Panc1 (cell line): ENCODE data around the gene KIZ. TPM values are rescaled to one million over a fixed set of nuclear protein-coding genes. Genes with fewer than 3 reads are reported as not detected.

Source experiments
- ATAC-seq: fragments of 200-7000 bp; cut with Tn5 transposase; 2 replicates; pipeline ENCODE4 v1.9.1; 2020; ENCODE audit warnings: mild to moderate bottlenecking, moderate library complexity
- BruUV-seq: library from RNA; stranded (reverse); fragments of 400-500 nt; replicated peaks from 2 replicates; lab custom pipeline; 2021; lab: Mats Ljungman, UMichigan
- CTCF ChIA-PET: fragments of 300-600 bp; sonication (Branson Sonifier 250); formaldehyde crosslinking; loops from one replicate; lab custom pipeline; 2022; ENCODE audit warnings: antibody characterized with exemption; lab: Charles Lee
- POLR2A ChIA-PET: fragments of 300-600 bp; sonication (Branson Sonifier 250); formaldehyde crosslinking; loops from one replicate; lab custom pipeline; 2022; ENCODE audit warnings: antibody characterized with exemption; lab: Charles Lee
- DNase-seq: peaks from one replicate; pipeline ENCODE4 v3.0.0-alpha.2; 2010; ENCODE audit warnings: low read depth, low spot score
- H3K27ac ChIP-seq: 2 replicates; pipeline ENCODE4 v1.5.1; 2011; ENCODE audit warnings: mild to moderate bottlenecking, low read length, inconsistent platforms
- H3K27me3 ChIP-seq: fragments of 200-500 bp; sonication (Bioruptor generic); 2 replicates; pipeline ENCODE4 v1.6.0; 2014; ENCODE audit warnings: low read length, inconsistent platforms; ENCODE audit not compliant: control insufficient read depth, insufficient read depth
- H3K36me3 ChIP-seq: fragments of 200-500 bp; sonication (Bioruptor generic); 2 replicates; pipeline ENCODE4 v1.5.1; 2014; ENCODE audit warnings: inconsistent platforms, mild to moderate bottlenecking, low read length, moderate library complexity; ENCODE audit not compliant: control insufficient read depth, insufficient read depth
- H3K4me1 ChIP-seq: 2 replicates; pipeline ENCODE4 v1.5.1; 2011; ENCODE audit warnings: inconsistent platforms, mild to moderate bottlenecking, low read length, moderate library complexity; ENCODE audit not compliant: control insufficient read depth, insufficient read depth
- H3K4me3 ChIP-seq, 2 experiments: 2 replicates each; pipeline ENCODE4 v1.5.1; 2011 to 2012; ENCODE audit warnings: low read depth in 2 of 2, low read length in 2 of 2, mild to moderate bottlenecking in 2 of 2, inconsistent platforms in 1 of 2, moderate library complexity in 1 of 2
- H3K9me3 ChIP-seq: fragments of 200-500 bp; sonication (Bioruptor generic); 2 replicates; pipeline ENCODE4 v1.5.1; 2014; ENCODE audit warnings: low read depth, mild to moderate bottlenecking, inconsistent platforms, low read length, moderate library complexity; ENCODE audit not compliant: control insufficient read depth, insufficient read depth
- CTCF ChIP-seq: fragments of 450-650 bp; IDR thresholded peaks from 2 replicates; pipeline ENCODE4 v1.5.1; 2017; ENCODE audit warnings: mild to moderate bottlenecking
- POLR2AphosphoS5 ChIP-seq: IDR thresholded peaks from 2 replicates; pipeline ENCODE4 v1.6.1; 2012; ENCODE audit warnings: mild to moderate bottlenecking, low read depth, low read length, moderate library complexity
- SIN3A ChIP-seq: IDR thresholded peaks from 2 replicates; pipeline ENCODE4 v1.6.1; 2012; ENCODE audit warnings: low read depth, mild to moderate bottlenecking, low read length, moderate library complexity, borderline replicate concordance; ENCODE audit not compliant: insufficient read depth
- TCF7L2 ChIP-seq: IDR thresholded peaks from 2 replicates; pipeline ENCODE4 v1.6.1; 2011; ENCODE audit warnings: mild to moderate bottlenecking, low read depth, low read length, inconsistent platforms
- in situ Hi-C: cut with HindIII; loops from 2 replicates; pipeline ENCODE4 v1.10.0; 2016; ENCODE audit warnings: low sequenced_read_pairs, low pct_unique_long_range_greater_than_20kb
- intact Hi-C: fragments of 100-400 bp; cut with micrococcal nuclease; formaldehyde crosslinking; loops from one replicate; pipeline ENCODE4 v1.10.0; 2022; ENCODE audit not compliant: unreplicated experiment
- total RNA-seq: library from RNA; stranded (reverse); gene quantifications from one replicate; pipeline ENCODE4 v1.2.1, GENCODE V29; 2021; ENCODE audit not compliant: unreplicated experiment
- TF ChIP-seq, protein P1 (sequence below), 2 experiments: IDR thresholded peaks; 2 replicates each; pipeline ENCODE4 v1.6.1; 2011 to 2012; ENCODE audit warnings: low read depth in 2 of 2, control low read depth in 1 of 2, low read length in 1 of 2, mild to moderate bottlenecking in 1 of 2, moderate library complexity in 1 of 2; ENCODE audit not compliant: insufficient read depth in 1 of 2

The KIZ gene
- total RNA-seq, 1 experiment from 2014 or later = 6.5 TPM

- Histone ChIP-seq H3K36me3 (no peaks in the 10 kb centered on the region), H3K27ac (no peak overlapping the region), H3K9me3 (no peaks in the 10 kb centered on the region), H3K4me1 (no peaks in the 10 kb centered on the region), H3K27me3 (no peaks in the 10 kb centered on the region), H3K4me3 (no peak overlapping the region)
- TF ChIP-seq, protein P1, sequence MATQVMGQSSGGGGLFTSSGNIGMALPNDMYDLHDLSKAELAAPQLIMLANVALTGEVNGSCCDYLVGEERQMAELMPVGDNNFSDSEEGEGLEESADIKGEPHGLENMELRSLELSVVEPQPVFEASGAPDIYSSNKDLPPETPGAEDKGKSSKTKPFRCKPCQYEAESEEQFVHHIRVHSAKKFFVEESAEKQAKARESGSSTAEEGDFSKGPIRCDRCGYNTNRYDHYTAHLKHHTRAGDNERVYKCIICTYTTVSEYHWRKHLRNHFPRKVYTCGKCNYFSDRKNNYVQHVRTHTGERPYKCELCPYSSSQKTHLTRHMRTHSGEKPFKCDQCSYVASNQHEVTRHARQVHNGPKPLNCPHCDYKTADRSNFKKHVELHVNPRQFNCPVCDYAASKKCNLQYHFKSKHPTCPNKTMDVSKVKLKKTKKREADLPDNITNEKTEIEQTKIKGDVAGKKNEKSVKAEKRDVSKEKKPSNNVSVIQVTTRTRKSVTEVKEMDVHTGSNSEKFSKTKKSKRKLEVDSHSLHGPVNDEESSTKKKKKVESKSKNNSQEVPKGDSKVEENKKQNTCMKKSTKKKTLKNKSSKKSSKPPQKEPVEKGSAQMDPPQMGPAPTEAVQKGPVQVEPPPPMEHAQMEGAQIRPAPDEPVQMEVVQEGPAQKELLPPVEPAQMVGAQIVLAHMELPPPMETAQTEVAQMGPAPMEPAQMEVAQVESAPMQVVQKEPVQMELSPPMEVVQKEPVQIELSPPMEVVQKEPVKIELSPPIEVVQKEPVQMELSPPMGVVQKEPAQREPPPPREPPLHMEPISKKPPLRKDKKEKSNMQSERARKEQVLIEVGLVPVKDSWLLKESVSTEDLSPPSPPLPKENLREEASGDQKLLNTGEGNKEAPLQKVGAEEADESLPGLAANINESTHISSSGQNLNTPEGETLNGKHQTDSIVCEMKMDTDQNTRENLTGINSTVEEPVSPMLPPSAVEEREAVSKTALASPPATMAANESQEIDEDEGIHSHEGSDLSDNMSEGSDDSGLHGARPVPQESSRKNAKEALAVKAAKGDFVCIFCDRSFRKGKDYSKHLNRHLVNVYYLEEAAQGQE (IDR thresholded peaks at IDR 0.05; ENCODE audit: insufficient read depth in 1 of 2, low read depth in 2 of 2, low read length in 1 of 2) = no peak
- TF ChIP-seq CTCF = no peak
- TF ChIP-seq TCF7L2 = no peak
- TF ChIP-seq SIN3A = no peak
- TF ChIP-seq POLR2AphosphoS5 = no peak
- BruUV-seq = no TSS peak
- no peak for ATAC-seq
- ChIA-PET CTCF (no interaction called here), POLR2A (no interaction called here)
- intact Hi-C loops (no loop called here), in situ Hi-C loops (no loop called here)
- no peak for DNase-seq
These were observed 64.1 kb downstream of the KIZ start for GRCh38 chr20:21189761-21190523.

GRCh38 chr20:21190869-21191268, 65.0 kb downstream of the KIZ start:
- in situ Hi-C loops (no loop called here), intact Hi-C loops (no loop called here)
- DNase-seq = no peak
- TF ChIP-seq CTCF = no peak
- no peak for TF ChIP-seq TCF7L2
- TF ChIP-seq POLR2AphosphoS5 = no peak
- TF ChIP-seq SIN3A = no peak
- TF ChIP-seq, protein P1 (IDR thresholded peaks at IDR 0.05; ENCODE audit: insufficient read depth in 1 of 2, low read depth in 2 of 2, low read length in 1 of 2) = no peak
- Histone ChIP-seq H3K4me3 (no peak overlapping the region), H3K4me1 (no peaks in the 10 kb centered on the region), H3K27me3 (no peaks in the 10 kb centered on the region), H3K36me3 (no peaks in the 10 kb centered on the region), H3K9me3 (no peaks in the 10 kb centered on the region), H3K27ac (no peak overlapping the region)
- BruUV-seq = no TSS peak
- no peak for ATAC-seq
- CTCF ChIA-PET = no interaction called here
- POLR2A ChIA-PET = no interaction called here
